Mesenchymal stem cell (in vitro differentiated cells and primary cell): ENCODE results near the gene BTNL2.

Experiments
- DNase-seq: peaks from one replicate; pipeline ENCODE4 v3.0.0-alpha.2; 2013
- H2AFZ ChIP-seq: one replicate; pipeline ENCODE4 v1.6.1; 2013; ENCODE audit warnings: low read depth, mild to moderate bottlenecking, control low read depth, inconsistent platforms, low read length, moderate library complexity
- H2AK5ac ChIP-seq: 2 replicates; pipeline ENCODE4 v1.6.1; 2013; ENCODE audit warnings: low read length, moderate library complexity, mild to moderate bottlenecking, inconsistent platforms; ENCODE audit not compliant: severe bottlenecking
- H2BK120ac ChIP-seq: one replicate; pipeline ENCODE4 v1.6.1; 2013; ENCODE audit warnings: low read depth, mild to moderate bottlenecking, inconsistent platforms, low read length, moderate library complexity
- H2BK12ac ChIP-seq, 2 experiments: one replicate each; pipeline ENCODE4 v1.6.1; 2013; ENCODE audit warnings: inconsistent platforms in 2 of 2, low read length in 2 of 2, mild to moderate bottlenecking in 2 of 2, moderate library complexity in 2 of 2, control low read depth in 1 of 2
- H2BK15ac ChIP-seq: one replicate; pipeline ENCODE4 v1.6.1; 2013; ENCODE audit warnings: mild to moderate bottlenecking, low read depth, inconsistent platforms; ENCODE audit not compliant: poor library complexity, severe bottlenecking
- H2BK5ac ChIP-seq: 2 replicates; pipeline ENCODE4 v1.6.1; 2013; ENCODE audit warnings: low read depth, mild to moderate bottlenecking, low read length, control low read depth, inconsistent platforms; ENCODE audit not compliant: poor library complexity, severe bottlenecking
- H3K14ac ChIP-seq, 2 experiments: one replicate each; pipeline ENCODE4 v1.6.1; 2013; ENCODE audit warnings: inconsistent platforms in 2 of 2, low read length in 2 of 2, control low read depth in 1 of 2, mild to moderate bottlenecking in 1 of 2, moderate library complexity in 1 of 2
- H3K18ac ChIP-seq, 2 experiments: one replicate each; pipeline ENCODE4 v1.6.1; 2013; ENCODE audit warnings: inconsistent platforms in 2 of 2, low read length in 2 of 2, control low read depth in 1 of 2, low read depth in 1 of 2, mild to moderate bottlenecking in 1 of 2
- H3K23ac ChIP-seq, 2 experiments: one replicate each; pipeline ENCODE4 v1.6.1; 2013; ENCODE audit warnings: inconsistent platforms in 2 of 2, low read length in 2 of 2, mild to moderate bottlenecking in 2 of 2, moderate library complexity in 2 of 2, control low read depth in 1 of 2
- H3K27ac ChIP-seq: 2 replicates; pipeline ENCODE4 v1.5.1; 2013; ENCODE audit warnings: mild to moderate bottlenecking, moderate library complexity, low read length, control low read depth, inconsistent platforms; ENCODE audit not compliant: poor library complexity, severe bottlenecking
- H3K27me3 ChIP-seq, 2 experiments: 2 replicates each; pipeline versions ENCODE4 v1.6.1 to v1.7.0; 2013; ENCODE audit warnings: low read length in 2 of 2, mild to moderate bottlenecking in 2 of 2, moderate library complexity in 2 of 2, control low read depth in 1 of 2, inconsistent platforms in 1 of 2; ENCODE audit not compliant: control insufficient read depth in 1 of 2, insufficient read depth in 1 of 2
- H3K36me3 ChIP-seq, 2 experiments: 2 replicates each; pipeline versions ENCODE4 v1.6.1 to v1.7.0; 2013; ENCODE audit warnings: low read length in 2 of 2, control low read depth in 1 of 2, inconsistent platforms in 1 of 2, low read depth in 1 of 2, mild to moderate bottlenecking in 1 of 2; ENCODE audit not compliant: insufficient read depth in 2 of 2, control insufficient read depth in 1 of 2
- H3K4ac ChIP-seq, 2 experiments: one replicate each; pipeline ENCODE4 v1.6.1; 2013; ENCODE audit warnings: inconsistent platforms in 2 of 2, low read length in 2 of 2, mild to moderate bottlenecking in 2 of 2, moderate library complexity in 2 of 2, control low read depth in 1 of 2, low read depth in 1 of 2
- H3K4me1 ChIP-seq: 2 replicates; pipeline ENCODE4 v1.6.1; 2013; ENCODE audit warnings: low read depth, low read length, control low read depth; ENCODE audit not compliant: control insufficient read depth, insufficient read depth
- H3K4me2 ChIP-seq: 2 replicates; pipeline ENCODE4 v1.6.1; 2013; ENCODE audit warnings: low read length, mild to moderate bottlenecking, inconsistent platforms; ENCODE audit not compliant: poor library complexity, severe bottlenecking
- H3K4me3 ChIP-seq, 2 experiments: 2 replicates each; pipeline versions ENCODE4 v1.5.1 to v1.7.0; 2013; ENCODE audit warnings: low read length in 2 of 2, mild to moderate bottlenecking in 2 of 2, control low read depth in 1 of 2, low read depth in 1 of 2; ENCODE audit not compliant: insufficient read depth in 1 of 2
- H3K79me1 ChIP-seq: replicated peaks from 2 replicates; pipeline ENCODE4 v1.6.1; 2013; ENCODE audit warnings: mild to moderate bottlenecking, control low read depth, low read length, inconsistent platforms; ENCODE audit not compliant: poor library complexity, severe bottlenecking
- H3K9ac ChIP-seq: 2 replicates; pipeline ENCODE4 v1.7.0; 2013; ENCODE audit warnings: mild to moderate bottlenecking, low read length, moderate library complexity
- H3K9me3 ChIP-seq: 2 replicates; pipeline ENCODE4 v1.7.0; 2013; ENCODE audit warnings: mild to moderate bottlenecking, low read length; ENCODE audit not compliant: control insufficient read depth
- H4K8ac ChIP-seq: one replicate; pipeline ENCODE4 v1.6.1; 2013; ENCODE audit warnings: inconsistent platforms, mild to moderate bottlenecking, low read length, moderate library complexity
- H4K91ac ChIP-seq: one replicate; pipeline ENCODE4 v1.6.1; 2013; ENCODE audit warnings: mild to moderate bottlenecking, low read length, inconsistent platforms
- WGBS: methylation state at CpG from one replicate; pipeline ENCODE4 v1.1.7; 2013; ENCODE audit warnings: mixed read lengths; 5-methylcytosine and 5-hydroxymethylcytosine counted together

BTNL2 gene

GRCh38 chr6:32427218-32427617 lies 20.2 kb upstream of the BTNL2 start:
- no peak overlapping the region for H3K4ac ChIP-seq
- 83% methylated on average over 1 of the region's 1 CpG for WGBS
- no peak overlapping the region for H2AK5ac ChIP-seq
- H3K27me3 ChIP-seq: peaks cover 12 to 23% of the 10 kb centered on the region in 2 experiments
- no peak for DNase-seq
- no peaks in the 10 kb centered on the region for H3K36me3 ChIP-seq
- no peak overlapping the region for H3K4me3 ChIP-seq
- no peaks in the 10 kb centered on the region for H3K4me1 ChIP-seq
- H4K91ac ChIP-seq: no peak overlapping the region
- no peak overlapping the region for H2BK12ac ChIP-seq
- no peak overlapping the region for H2BK120ac ChIP-seq
- no peak overlapping the region for H2BK5ac ChIP-seq
- H3K9me3 ChIP-seq: no peaks in the 10 kb centered on the region
- H3K14ac ChIP-seq: no peak overlapping the region
- H3K79me1 ChIP-seq: no peaks in the 10 kb centered on the region
- H4K8ac ChIP-seq: no peak overlapping the region
- H3K23ac ChIP-seq: no peak overlapping the region
- H3K9ac ChIP-seq: no peak overlapping the region
- H2AFZ ChIP-seq: no peak overlapping the region
- no peak overlapping the region for H2BK15ac ChIP-seq
- H3K4me2 ChIP-seq: no peak overlapping the region
- H3K18ac ChIP-seq: no peak overlapping the region
- H3K27ac ChIP-seq: no peak overlapping the region

- Histone ChIP-seq H2AK5ac (no peak overlapping the region), H4K91ac (no peak overlapping the region), H3K27ac (no peak overlapping the region), H3K4me3 (no peak overlapping the region), H2BK12ac (no peak overlapping the region), H3K9me3 (no peaks in the 10 kb centered on the region), H3K14ac (no peak overlapping the region), H3K4ac (no peak overlapping the region), H3K23ac (no peak overlapping the region), H3K18ac (no peak overlapping the region), H3K36me3 (no peaks in the 10 kb centered on the region), H3K4me1 (no peaks in the 10 kb centered on the region), H2BK15ac (no peak overlapping the region), H4K8ac (no peak overlapping the region), H2BK5ac (no peak overlapping the region), H2AFZ (no peak overlapping the region), H3K4me2 (no peak overlapping the region), H2BK120ac (no peak overlapping the region), H3K27me3 (peaks cover 17 to 27% of the 10 kb centered on the region in 2 experiments), H3K9ac (no peak overlapping the region), H3K79me1 (no peaks in the 10 kb centered on the region)
- WGBS: 70% methylated on average over 4 of the region's 4 CpGs
- DNase-seq: no peak
Measured at GRCh38 chr6:32426338-32426737, 19.4 kb upstream of the BTNL2 start.

GRCh38 chr6:32424589-32425300 lies 17.8 kb upstream of the BTNL2 start:
- no peaks in the 10 kb centered on the region for H3K4me1 ChIP-seq
- H2AK5ac ChIP-seq: no peak overlapping the region
- no peaks in the 10 kb centered on the region for H3K9me3 ChIP-seq
- 96% methylated on average over 2 of the region's 3 CpGs for WGBS
- H3K14ac ChIP-seq: no peak overlapping the region
- H3K79me1 ChIP-seq: no peaks in the 10 kb centered on the region
- no peaks in the 10 kb centered on the region for H3K36me3 ChIP-seq
- peaks cover 24 to 28% of the 10 kb centered on the region in 2 experiments for H3K27me3 ChIP-seq
- no peak overlapping the region for H4K91ac ChIP-seq
- H2BK120ac ChIP-seq: no peak overlapping the region
- no peak overlapping the region for H3K4ac ChIP-seq
- no peak overlapping the region for H2AFZ ChIP-seq
- H3K23ac ChIP-seq: no peak overlapping the region
- no peak overlapping the region for H3K4me3 ChIP-seq
- H3K27ac ChIP-seq: no peak overlapping the region
- no peak overlapping the region for H2BK5ac ChIP-seq
- H3K9ac ChIP-seq: no peak overlapping the region
- no peak for DNase-seq
- no peak overlapping the region for H4K8ac ChIP-seq
- no peak overlapping the region for H2BK15ac ChIP-seq
- no peak overlapping the region for H2BK12ac ChIP-seq
- H3K18ac ChIP-seq: no peak overlapping the region
- H3K4me2 ChIP-seq: no peak overlapping the region

GRCh38 chr6:32416036-32416435 lies 9.1 kb upstream of the BTNL2 start:
- H2BK15ac ChIP-seq: no peak overlapping the region
- H3K14ac ChIP-seq: no peak overlapping the region
- no peak overlapping the region for H2BK12ac ChIP-seq
- 60% methylated on average over 3 of the region's 3 CpGs for WGBS
- no peaks in the 10 kb centered on the region for H3K4me1 ChIP-seq
- no peak overlapping the region for H4K8ac ChIP-seq
- no peak for DNase-seq
- no peak overlapping the region for H3K4ac ChIP-seq
- no peak overlapping the region for H3K4me2 ChIP-seq
- H2BK120ac ChIP-seq: no peak overlapping the region
- peak overlapping the region; percentile 50 for H3K9ac ChIP-seq
- no peak overlapping the region for H2AK5ac ChIP-seq
- H3K23ac ChIP-seq: no peak overlapping the region
- no peak overlapping the region for H3K18ac ChIP-seq
- H3K27ac ChIP-seq: no peak overlapping the region
- H3K36me3 ChIP-seq: no peaks in the 10 kb centered on the region
- H3K79me1 ChIP-seq: no peaks in the 10 kb centered on the region
- no peak overlapping the region for H2BK5ac ChIP-seq
- H3K4me3 ChIP-seq: no peak overlapping the region
- H3K27me3 ChIP-seq: peaks cover 51 to 88% of the 10 kb centered on the region in 2 experiments
- no peak overlapping the region for H2AFZ ChIP-seq
- no peak overlapping the region for H4K91ac ChIP-seq
- H3K9me3 ChIP-seq: no peaks in the 10 kb centered on the region
